ENCODE results near the gene VSIG2.
A peak's percentile ranks its signal among the peaks of the same experiment; 100 is the strongest.
"Not testable (repeated sequence)": the region's sequence is repeated elsewhere in the genome, so short reads cannot be mapped to it uniquely, and the experiment has no call there.

The VSIG2 gene

GRCh38 chr11:124751741-124752470, at the start of gene VSIG2:
TSS of gene VSIG2 (minus strand) at chr11:124752255. CDS start at chr11:124752137, 118 bp downstream.
- no peak for DNase-seq
- in situ Hi-C loops (cut with HindIII; ENCODE audit: low pct_ligation_motif_present, low pct_unique_long_range_greater_than_20kb, low sequenced_read_pairs): no loop called here

- in situ Hi-C loops (cut with HindIII; ENCODE audit: low pct_ligation_motif_present, low pct_unique_long_range_greater_than_20kb, low sequenced_read_pairs): no loop called here
- DNase-seq: peak; percentile 23
Measured at GRCh38 chr11:124801014-124801413, 49.0 kb upstream of the VSIG2 start.

DNA sequence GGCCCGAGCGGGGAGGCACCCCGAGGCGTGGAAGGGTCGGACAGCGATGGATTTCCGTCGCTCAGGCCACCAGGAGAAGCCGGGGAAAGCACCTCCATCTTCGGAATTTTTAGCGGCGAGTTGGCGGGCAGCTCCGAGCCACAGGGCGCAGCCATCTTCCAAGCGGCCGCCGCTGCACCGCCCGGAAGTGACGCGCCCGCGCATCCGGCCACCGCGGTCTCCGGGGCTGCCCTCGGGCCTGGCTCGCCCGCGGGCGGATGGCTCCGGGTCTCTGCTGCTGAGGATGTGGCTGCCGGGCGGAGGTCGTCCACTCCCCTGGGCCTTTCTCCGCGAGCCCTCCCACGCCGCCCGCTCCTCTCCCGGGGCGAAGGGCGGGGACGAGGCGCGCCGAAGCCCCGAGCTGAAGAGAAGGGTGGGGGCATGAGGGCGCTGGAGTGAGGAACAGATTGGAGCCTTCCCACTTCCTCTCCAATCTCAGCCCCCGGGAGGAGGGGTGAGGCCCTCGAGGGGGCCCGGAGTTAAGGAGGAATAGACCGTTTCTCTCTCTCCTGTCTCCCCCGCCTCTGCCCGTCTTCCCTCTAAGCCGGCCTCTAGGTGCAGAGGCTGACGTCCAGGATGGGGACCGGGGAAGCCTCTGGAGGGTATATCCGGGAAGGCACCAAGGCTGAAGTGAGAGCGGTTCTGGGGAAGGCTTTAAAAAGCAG, 48.3 kb upstream of the VSIG2 start, which contains the start of gene MSANTD2:
TSS of gene MSANTD2 (minus strand) at position 181 of the 704 bp plus-strand sequence. CDS start at position 155, 26 bp downstream.
- in situ Hi-C loops (cut with HindIII; ENCODE audit: low pct_ligation_motif_present, low pct_unique_long_range_greater_than_20kb, low sequenced_read_pairs): no loop called here
- peak; percentile 81 for DNase-seq

GRCh38 chr11:124799348-124800225, 47.5 kb upstream of the VSIG2 start:
- DNase-seq: peak; percentile 28
- in situ Hi-C loops (cut with HindIII; ENCODE audit: low pct_ligation_motif_present, low pct_unique_long_range_greater_than_20kb, low sequenced_read_pairs): no loop called here

GRCh38 chr11:124798991-124799347, 46.9 kb upstream of the VSIG2 start:
- DNase-seq: peak; percentile 56
- in situ Hi-C loops (cut with HindIII; ENCODE audit: low pct_ligation_motif_present, low pct_unique_long_range_greater_than_20kb, low sequenced_read_pairs): no loop called here

GRCh38 chr11:124796312-124796711, 44.3 kb upstream of the VSIG2 start:
- DNase-seq: no peak
- in situ Hi-C loops (cut with HindIII; ENCODE audit: low pct_ligation_motif_present, low pct_unique_long_range_greater_than_20kb, low sequenced_read_pairs): no loop called here

GRCh38 chr11:124793466-124794278, 41.6 kb upstream of the VSIG2 start:
- peak; percentile 67 for DNase-seq
- in situ Hi-C loops (cut with HindIII; ENCODE audit: low pct_ligation_motif_present, low pct_unique_long_range_greater_than_20kb, low sequenced_read_pairs): no loop called here

GRCh38 chr11:124791626-124792341, 39.7 kb upstream of the VSIG2 start:
- in situ Hi-C loops (cut with HindIII; ENCODE audit: low pct_ligation_motif_present, low pct_unique_long_range_greater_than_20kb, low sequenced_read_pairs): no loop called here
- no peak for DNase-seq

GRCh38 chr11:124788521-124788920, 36.5 kb upstream of the VSIG2 start:
- DNase-seq: no peak
- in situ Hi-C loops (cut with HindIII; ENCODE audit: low pct_ligation_motif_present, low pct_unique_long_range_greater_than_20kb, low sequenced_read_pairs): no loop called here

DNA sequence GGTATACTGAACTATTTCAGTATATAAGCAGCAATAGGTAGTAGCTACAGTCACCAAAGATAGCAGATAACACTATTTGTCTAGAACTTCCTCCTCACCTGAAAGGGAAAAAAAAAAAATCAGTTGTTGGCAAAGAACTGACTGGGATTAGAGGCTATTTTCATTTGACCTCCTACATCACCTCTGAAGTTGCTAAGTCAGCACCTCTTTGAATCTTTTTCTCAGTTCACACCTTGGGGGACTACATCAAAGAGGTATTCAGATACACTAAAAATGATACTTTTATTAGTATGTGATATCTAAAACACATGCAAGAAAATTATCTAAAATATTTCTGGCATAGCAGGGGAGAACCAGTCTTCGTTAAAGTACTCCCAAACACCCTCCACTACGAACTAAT, 32.0 kb upstream of the VSIG2 start:
- in situ Hi-C loops (cut with HindIII; ENCODE audit: low pct_ligation_motif_present, low pct_unique_long_range_greater_than_20kb, low sequenced_read_pairs): no loop called here
- no peak for DNase-seq

DNA sequence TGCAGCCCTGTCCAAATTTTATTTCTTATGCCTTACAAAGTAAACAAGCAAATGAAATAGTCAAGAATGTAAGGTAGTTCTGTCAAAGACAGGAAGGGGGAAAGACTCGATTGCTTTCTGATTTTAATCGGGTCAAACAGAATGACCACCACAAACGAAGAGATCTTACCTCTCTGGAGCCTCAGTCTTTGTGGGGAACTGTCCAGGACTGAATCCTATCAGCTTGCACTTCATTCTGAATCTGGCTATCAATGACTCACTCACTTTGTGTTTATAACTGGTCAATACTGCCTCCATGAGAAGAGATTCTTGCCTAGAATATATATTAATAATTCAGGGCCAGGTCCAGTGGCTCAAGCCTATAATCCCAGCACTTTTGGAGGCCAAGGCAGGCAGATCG, 30.9 kb upstream of the VSIG2 start:
- DNase-seq: no peak
- in situ Hi-C loops (cut with HindIII; ENCODE audit: low pct_ligation_motif_present, low pct_unique_long_range_greater_than_20kb, low sequenced_read_pairs): no loop called here

DNA sequence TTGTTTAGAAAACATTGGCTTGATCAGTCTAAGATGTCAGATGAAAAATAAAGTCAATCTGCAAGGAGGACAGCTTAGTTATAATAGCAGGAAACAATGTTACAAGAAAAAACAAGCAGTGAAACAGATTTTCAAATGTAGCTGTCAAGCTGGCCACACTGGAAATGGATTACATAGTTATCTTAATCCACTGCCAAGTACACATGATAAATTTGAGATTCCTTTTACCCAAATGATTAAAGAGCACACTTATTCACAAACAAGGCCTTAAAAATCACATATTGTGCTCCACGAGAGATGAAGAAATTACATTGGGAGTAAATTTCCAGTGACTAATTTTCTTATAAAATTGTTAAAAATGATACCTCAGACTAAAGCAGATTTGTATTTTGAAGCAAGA, 27.5 kb upstream of the VSIG2 start:
- in situ Hi-C loops (cut with HindIII; ENCODE audit: low pct_ligation_motif_present, low pct_unique_long_range_greater_than_20kb, low sequenced_read_pairs): no loop called here
- no peak for DNase-seq

DNA sequence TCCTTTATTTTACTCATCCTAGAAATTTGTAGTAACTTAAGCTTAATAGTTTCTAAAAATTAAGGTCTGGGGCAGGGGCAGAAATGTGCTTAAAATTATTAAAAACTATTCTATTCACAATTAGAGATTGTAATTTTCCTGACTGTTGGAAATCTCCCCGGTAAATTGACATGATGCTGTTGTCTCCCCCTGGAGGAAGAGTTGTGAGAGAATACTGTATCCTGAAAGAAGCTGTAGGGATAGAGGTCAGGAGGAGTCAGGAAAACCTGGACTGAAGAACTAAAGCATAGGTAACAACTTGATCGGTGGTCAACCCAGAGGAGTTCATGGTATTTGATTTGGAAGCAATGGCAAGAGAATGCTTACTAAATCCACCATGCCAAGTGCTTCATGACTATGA, 26.2 kb upstream of the VSIG2 start:
- in situ Hi-C loops (cut with HindIII; ENCODE audit: low pct_ligation_motif_present, low pct_unique_long_range_greater_than_20kb, low sequenced_read_pairs): no loop called here
- peak; percentile 29 for DNase-seq

DNA sequence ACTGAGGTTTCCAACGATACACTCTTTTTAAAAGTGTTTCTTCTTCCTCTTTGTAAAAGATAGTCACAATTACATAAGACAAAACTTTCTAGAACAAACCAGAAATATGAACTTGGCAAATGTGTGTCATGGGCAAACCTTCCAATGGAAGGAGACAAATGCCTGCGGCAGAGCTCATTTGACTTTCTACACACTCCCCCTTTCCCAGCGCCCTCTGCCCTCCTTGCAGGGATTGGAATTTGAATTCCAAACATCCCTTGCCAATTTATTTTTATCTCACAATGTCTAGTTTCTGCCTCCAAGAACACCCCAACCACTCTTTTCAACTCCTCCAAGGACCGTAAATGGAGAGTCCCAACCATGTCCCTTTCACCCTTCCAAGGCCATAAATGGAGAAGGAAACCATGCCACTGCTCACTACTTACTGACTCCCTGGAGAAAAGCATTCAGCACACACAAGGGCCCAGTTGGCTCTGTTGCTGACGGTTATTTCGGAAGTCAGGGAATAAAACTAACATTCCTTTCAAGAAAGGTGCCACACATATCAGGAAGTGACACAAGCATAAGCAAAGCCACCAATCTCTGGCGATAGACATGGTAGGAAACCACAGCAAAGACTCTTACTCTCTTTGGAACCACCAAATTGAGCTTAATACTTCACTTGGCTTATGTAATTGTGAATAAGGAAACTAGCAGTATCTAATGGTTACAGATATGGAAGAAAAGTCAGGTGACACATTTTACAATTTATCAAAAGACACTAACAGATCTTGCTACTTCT, 25.0 kb upstream of the VSIG2 start:
- in situ Hi-C loops (cut with HindIII; ENCODE audit: low pct_ligation_motif_present, low pct_unique_long_range_greater_than_20kb, low sequenced_read_pairs): no loop called here
- DNase-seq: no peak

DNA sequence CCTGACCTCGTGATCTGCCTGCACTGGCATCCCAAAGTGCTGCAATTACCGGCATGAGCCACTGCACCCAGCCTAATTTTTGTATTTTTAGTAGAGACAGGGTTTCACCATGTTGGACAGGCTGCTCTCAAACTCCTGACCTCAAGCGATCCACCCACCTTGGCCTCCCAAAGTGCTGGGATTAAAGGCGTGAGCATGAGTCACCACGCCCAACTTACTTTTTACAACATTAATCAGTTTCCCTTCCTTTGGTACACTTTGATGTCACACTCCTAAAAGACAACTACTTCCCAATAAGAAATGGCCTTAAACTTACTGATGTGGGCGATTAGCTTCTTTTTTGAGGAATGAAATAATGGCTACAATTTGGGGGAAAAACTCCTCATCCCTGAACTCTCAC, 18.9 kb upstream of the VSIG2 start:
- in situ Hi-C loops (cut with HindIII; ENCODE audit: low pct_ligation_motif_present, low pct_unique_long_range_greater_than_20kb, low sequenced_read_pairs); DNase-seq: not testable (repeated sequence)

DNA sequence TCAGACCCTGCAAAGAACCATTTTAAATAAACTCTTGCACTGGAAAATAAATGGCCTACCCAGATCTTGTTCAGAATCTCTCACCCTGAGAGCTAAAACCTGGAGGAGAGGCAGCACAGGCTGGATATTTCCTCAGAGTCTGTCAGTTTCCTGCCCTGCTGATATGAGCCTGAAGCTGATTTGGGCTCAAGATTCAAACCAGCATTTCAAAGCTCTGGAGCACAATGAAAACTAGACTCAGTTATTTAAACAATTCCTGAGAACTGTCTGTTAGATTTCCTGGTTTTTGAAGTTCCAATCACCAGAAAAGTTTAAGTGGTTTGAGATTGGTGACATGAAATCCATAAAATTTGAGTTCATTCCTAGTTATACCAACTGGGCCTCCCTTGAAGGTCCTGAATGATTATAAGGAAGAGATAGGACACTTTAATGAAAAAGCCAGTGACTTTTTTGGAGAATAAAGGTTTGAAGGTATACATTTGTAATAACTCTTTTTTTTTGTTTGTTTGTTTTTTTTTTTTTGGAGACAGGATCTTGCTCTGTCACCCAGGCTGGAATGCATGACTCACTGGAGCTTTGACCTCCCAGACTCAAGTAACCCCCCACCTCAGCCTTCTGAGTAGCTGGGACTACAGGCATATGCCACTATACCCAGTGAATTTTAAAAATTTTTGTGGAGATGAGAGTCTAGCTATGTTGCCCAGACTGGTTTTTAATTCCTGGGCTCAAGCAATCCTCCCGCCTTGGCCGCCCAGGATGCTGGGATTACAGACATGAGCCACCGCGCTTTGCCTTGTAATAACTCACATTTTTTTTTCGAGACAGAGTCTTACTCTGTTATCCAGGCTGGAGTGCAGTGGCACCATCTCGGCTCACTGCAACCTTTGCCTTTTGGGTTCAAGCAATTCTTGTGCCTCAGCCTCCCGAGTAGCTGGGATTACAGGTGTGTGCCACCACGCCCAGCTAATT, 18.0 kb upstream of the VSIG2 start:
- in situ Hi-C loops (cut with HindIII; ENCODE audit: low pct_ligation_motif_present, low pct_unique_long_range_greater_than_20kb, low sequenced_read_pairs): no loop called here
- DNase-seq: peak; percentile 53

Data from ACHN (cell line).